ENCODE results near the gene ANKLE1. TPM values are rescaled to one million over a fixed set of nuclear protein-coding genes. Genes with fewer than 3 reads are reported as not detected.
A peak's percentile ranks its signal among the peaks of the same experiment; 100 is the strongest.

The ANKLE1 gene
- polyA plus RNA-seq, 1 of the 3 experiments (the other 2 are of a cell fraction): 2.6 TPM

- peaks cover 17% of the 10 kb centered on the region for H4K20me1 ChIP-seq (ENCODE audit: insufficient read depth)
- WGBS (ENCODE audit: low lambda C conversion rate): 69% methylated on average over 9 of the region's 11 CpGs
- no peaks in the 10 kb centered on the region for H3K9me3 ChIP-seq
- H3K4me2 ChIP-seq: peak overlapping the region; percentile 97; the same call in 1 of the 2 replicates
- peak overlapping the region in 1 of 2 experiments; percentile 17; a peak in 1 of 4 replicates for H3K4me3 ChIP-seq (ENCODE audit: low read depth in 2 of 2, low read length in 1 of 2)
- H3K27me3 ChIP-seq (ENCODE audit: insufficient read depth): no peaks in the 10 kb centered on the region
- peaks cover 14 to 27% of the 10 kb centered on the region in 2 experiments for H3K36me3 ChIP-seq (replicated peaks in 1 of 2; ENCODE audit: control insufficient read depth in 1 of 2, insufficient read depth in 2 of 2, low read length in 1 of 2)
- no peak for DNase-seq
- H3K9me2 ChIP-seq: no peaks in the 10 kb centered on the region
- H3K9ac ChIP-seq: peak overlapping the region; percentile 51; the same call in 1 of the 2 replicates
- peaks cover 6 to 12% of the 10 kb centered on the region in 2 experiments; a peak in 2 of 4 replicates for H3K4me1 ChIP-seq (ENCODE audit: control insufficient read depth in 1 of 2, insufficient read depth in 2 of 2, low read depth in 1 of 2, low read length in 1 of 2)
- H3K27ac ChIP-seq (ENCODE audit: low read depth in 2 of 2, low read length in 1 of 2): peak overlapping the region in 1 of 2 experiments; percentile 40; a peak in 1 of 4 replicates
- no peak overlapping the region for H2AFZ ChIP-seq (ENCODE audit: low read depth)
- H3K79me2 ChIP-seq (ENCODE audit: insufficient read depth): peaks cover 63% of the 10 kb centered on the region
- ChIA-PET POLR2A (interaction anchor here (0.6 kb wide), 1 partner anchor 129 kb away, joined by 5 read pairs; no protein-coding TSS in a partner anchor), CTCF (interaction anchor here (1.2 to 1.4 kb wide), 3 partner anchors 15 to 74 kb away, joined by 3 to 5 read pairs (median 4); no protein-coding TSS in a partner anchor)
- peaks cover 2% of the 10 kb centered on the region for H3F3A ChIP-seq (replicated peaks; ENCODE audit: insufficient read depth)
- TF ChIP-seq JUND (IDR thresholded peaks at IDR 0.05) (no peak; the same call in 1 of the 2 replicates), NFIC (IDR thresholded peaks at IDR 0.05; ENCODE audit: borderline replicate concordance) (no peak), FOSL2 (IDR thresholded peaks at IDR 0.05; ENCODE audit: borderline replicate concordance, low read depth) (peak; percentile 36)
These were observed 29.9 kb downstream of the ANKLE1 start for GRCh38 chr19:17311455-17312188.

- peaks cover 14 to 27% of the 10 kb centered on the region in 2 experiments for H3K36me3 ChIP-seq (replicated peaks in 1 of 2; ENCODE audit: control insufficient read depth in 1 of 2, insufficient read depth in 2 of 2, low read length in 1 of 2)
- 84% methylated on average over 15 of the region's 20 CpGs for WGBS (ENCODE audit: low lambda C conversion rate)
These were observed 30.8 kb downstream of the ANKLE1 start for GRCh38 chr19:17312189-17313113.

More at GRCh38 chr19:17312189-17313113, 30.8 kb downstream of the ANKLE1 start:
- H3K9ac ChIP-seq: peak overlapping the region; percentile 51; the same call in 1 of the 2 replicates
- no peaks in the 10 kb centered on the region for H3K27me3 ChIP-seq (ENCODE audit: insufficient read depth)
- H4K20me1 ChIP-seq (ENCODE audit: insufficient read depth): peaks cover 17% of the 10 kb centered on the region
- no peaks in the 10 kb centered on the region for H3K9me2 ChIP-seq
- no peak for DNase-seq
- 0 out of 4 replicates have a peak overlapping the region, but pooled peaks of 1 of the 2 experiments have one; percentile 40 for H3K27ac ChIP-seq (ENCODE audit: low read depth in 2 of 2, low read length in 1 of 2)
- no peak for TF ChIP-seq YY1 (IDR thresholded peaks at IDR 0.05; ENCODE audit: low read depth)
- TF ChIP-seq ELF1 (IDR thresholded peaks at IDR 0.05): no peak
- no peak for TF ChIP-seq RFX5 (IDR thresholded peaks at IDR 0.05; ENCODE audit: low read length)
- TF ChIP-seq RAD21 (IDR thresholded peaks at IDR 0.05; ENCODE audit: low read length): no peak
- no peak for TF ChIP-seq GATA2 (CRISPR knock-in tag; IDR thresholded peaks at IDR 0.05)
- TF ChIP-seq FOXM1 (IDR thresholded peaks at IDR 0.05; ENCODE audit: low read depth): no peak
- TF ChIP-seq EP300 (IDR thresholded peaks at IDR 0.05; ENCODE audit: borderline replicate concordance in 1 of 2, low read depth in 1 of 2, low read length in 1 of 2): no peak
- no peak for TF ChIP-seq POLR2AphosphoS5 (IDR thresholded peaks at IDR 0.05; ENCODE audit: low read depth, low read length)
- TF ChIP-seq IRF3 (IDR thresholded peaks at IDR 0.05; ENCODE audit: low read depth, low read length): no peak
- no peak for TF ChIP-seq PBX3 (IDR thresholded peaks at IDR 0.05)
- no peak for TF ChIP-seq SIN3A (IDR thresholded peaks at IDR 0.05; ENCODE audit: borderline replicate concordance, low read depth, low read length)
- no peak for TF ChIP-seq MXI1 (IDR thresholded peaks at IDR 0.05; ENCODE audit: low read depth, low read length)
- TF ChIP-seq MAX (IDR thresholded peaks at IDR 0.05; ENCODE audit: low read depth): no peak
- no peak for TF ChIP-seq USF2 (IDR thresholded peaks at IDR 0.05; ENCODE audit: borderline replicate concordance, low read depth, low read length)
- no peak for TF ChIP-seq FOXJ3 (CRISPR knock-in tag; IDR thresholded peaks at IDR 0.05)
- TF ChIP-seq MEF2A (IDR thresholded peaks at IDR 0.05; ENCODE audit: borderline replicate concordance, low read depth): no peak
- no peak for TF ChIP-seq EZH2phosphoT487 (IDR thresholded peaks at IDR 0.05; ENCODE audit: borderline replicate concordance, low read depth)
- H2AFZ ChIP-seq (ENCODE audit: low read depth): no peak overlapping the region
- peaks cover 5% of the 10 kb centered on the region for H3F3A ChIP-seq (replicated peaks; ENCODE audit: insufficient read depth)
- H3K9me3 ChIP-seq: no peaks in the 10 kb centered on the region
- H3K4me2 ChIP-seq: peak overlapping the region; percentile 97; the same call in 1 of the 2 replicates
- CTCF ChIA-PET: interaction anchor here (1.1 to 1.4 kb wide), 3 partner anchors 12 to 74 kb away, joined by 3 to 5 read pairs (median 4); no protein-coding TSS in a partner anchor
- POLR2A ChIA-PET: interaction anchor here (0.9 to 1.0 kb wide), 2 partner anchors 9 to 18 kb away, joined by 4 to 5 read pairs; no protein-coding TSS in a partner anchor
- peaks cover 6 to 12% of the 10 kb centered on the region in 2 experiments; a peak in 2 of 4 replicates for H3K4me1 ChIP-seq (ENCODE audit: control insufficient read depth in 1 of 2, insufficient read depth in 2 of 2, low read depth in 1 of 2, low read length in 1 of 2)
- H3K4me3 ChIP-seq (ENCODE audit: low read depth in 2 of 2, low read length in 1 of 2): peak overlapping the region in 1 of 2 experiments; percentile 17; a peak in 1 of 4 replicates
- H3K79me2 ChIP-seq (ENCODE audit: insufficient read depth): peaks cover 55% of the 10 kb centered on the region

Data from SK-N-SH (cell line).